Brain microvascular endothelial cell (primary cell): ENCODE measurements around the gene SEPHS1.
A peak's percentile ranks its signal among the peaks of the same experiment; 100 is the strongest.

Experiments
- DNase-seq: peaks from one replicate; pipeline ENCODE4 v3.0.0-alpha.2; 2020
- H3K27ac ChIP-seq: fragments of 250-450 bp; sonication (Bioruptor Pico); 2 replicates; pipeline ENCODE4 v1.5.1; 2020; ENCODE audit warnings: mild to moderate bottlenecking, moderate library complexity
- H3K27me3 ChIP-seq: fragments of 250-450 bp; sonication (Bioruptor Pico); replicated peaks from 2 replicates; pipeline ENCODE4 v1.5.1; 2020; ENCODE audit warnings: mild to moderate bottlenecking
- H3K36me3 ChIP-seq: fragments of 250-450 bp; sonication (Bioruptor Pico); replicated peaks from 2 replicates; pipeline ENCODE4 v1.5.1; 2020; ENCODE audit warnings: mild to moderate bottlenecking
- H3K4me3 ChIP-seq: 2 replicates; pipeline ENCODE4 v1.5.1; 2011; ENCODE audit warnings: low read depth, mild to moderate bottlenecking, control low read depth, low read length, moderate library complexity
- CTCF ChIP-seq: IDR thresholded peaks from 2 replicates; pipeline ENCODE4 v1.5.1; 2011; ENCODE audit warnings: low read depth, mild to moderate bottlenecking, moderate library complexity, low read length, control low read depth, inconsistent platforms; ENCODE audit errors: missing control alignments
- in situ Hi-C: cut with HindIII; loops from 2 replicates; pipeline ENCODE4 v1.10.0; 2017; ENCODE audit warnings: low sequenced_read_pairs, low pct_ligation_motif_present

Gene SEPHS1

DNA sequence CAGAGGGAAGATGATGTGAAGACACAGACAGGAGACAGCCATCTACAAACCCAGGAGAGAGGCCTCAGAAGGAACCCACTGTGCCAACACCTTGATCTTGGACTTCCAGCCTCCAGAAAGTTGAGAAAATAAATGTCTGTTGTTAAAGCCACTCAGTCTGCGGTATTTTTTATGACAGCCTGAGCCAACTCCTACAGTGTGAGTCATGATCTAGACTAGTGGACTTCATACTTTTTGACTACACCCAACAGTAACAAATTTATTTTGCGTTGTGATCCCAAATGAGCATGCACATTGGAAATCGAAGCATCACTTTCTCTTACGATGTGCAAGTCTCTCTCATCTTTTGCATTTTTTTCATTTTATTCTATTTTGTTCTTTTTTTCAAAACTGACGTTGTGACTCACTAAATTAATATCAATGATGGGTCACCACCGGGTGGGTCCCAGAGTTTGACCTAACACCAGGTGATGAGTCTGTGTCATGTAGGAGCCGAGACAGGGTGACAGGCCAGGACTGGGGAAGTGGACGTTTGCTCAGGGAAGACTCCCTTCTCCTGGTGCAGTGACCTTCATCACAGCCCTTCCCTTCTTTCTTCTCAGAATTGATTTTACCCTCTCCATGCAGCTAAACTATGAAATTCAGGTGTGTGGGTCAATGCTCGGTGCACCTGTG lies 77.1 kb downstream of the SEPHS1 start:
- in situ Hi-C loops = no loop called here
- H3K27me3 ChIP-seq = no peaks in the 10 kb centered on the region
- H3K36me3 ChIP-seq = no peaks in the 10 kb centered on the region
- TF ChIP-seq CTCF = no peak
- peak; percentile 23 for DNase-seq
- H3K4me3 ChIP-seq = no peak overlapping the region
- no peak overlapping the region for H3K27ac ChIP-seq

DNA sequence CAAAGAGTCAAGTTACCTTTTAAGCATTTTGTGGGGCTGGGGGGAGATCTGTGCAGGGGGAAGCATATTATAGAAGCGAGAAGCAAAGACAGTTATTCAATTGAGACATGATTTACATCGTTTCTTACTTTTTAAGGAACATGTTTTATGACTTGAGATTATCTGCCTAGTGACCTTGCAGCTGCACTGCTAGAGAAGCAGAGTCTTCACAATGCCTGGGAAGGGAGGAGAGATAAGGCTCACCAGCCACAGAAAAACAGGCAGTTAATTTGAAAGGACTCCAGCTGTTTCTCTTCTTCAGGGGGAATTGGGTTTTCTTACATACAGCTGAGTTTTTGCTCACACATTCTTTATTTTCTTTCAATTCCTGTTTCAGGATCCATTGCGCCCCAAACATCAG lies 79.3 kb downstream of the SEPHS1 start:
- in situ Hi-C loops = no loop called here
- no peak for DNase-seq
- no peak overlapping the region for H3K4me3 ChIP-seq
- no peak overlapping the region for H3K27ac ChIP-seq
- no peaks in the 10 kb centered on the region for H3K36me3 ChIP-seq
- no peaks in the 10 kb centered on the region for H3K27me3 ChIP-seq
- TF ChIP-seq CTCF = no peak

DNA sequence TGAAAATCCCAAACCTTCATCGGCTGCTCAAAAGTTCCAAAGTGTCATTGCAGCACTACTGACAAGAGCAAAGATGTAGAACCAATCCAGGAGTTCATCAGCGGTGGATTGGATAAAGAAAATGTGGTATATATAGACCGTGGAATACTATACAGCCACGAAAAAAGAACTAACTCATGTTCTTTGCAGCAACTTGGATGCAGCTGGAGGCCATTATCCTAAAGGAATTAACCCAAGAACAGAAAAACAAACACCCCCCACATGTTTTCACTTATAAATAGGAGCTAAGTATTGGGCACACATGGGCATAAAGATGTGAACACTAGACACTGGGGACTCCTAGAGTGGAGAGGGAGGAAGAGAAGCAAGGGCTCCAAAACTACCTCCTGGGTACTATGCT lies 79.8 kb downstream of the SEPHS1 start:
- no peak overlapping the region for H3K4me3 ChIP-seq
- no peak for DNase-seq
- TF ChIP-seq CTCF = no peak
- H3K36me3 ChIP-seq = no peaks in the 10 kb centered on the region
- no peak overlapping the region for H3K27ac ChIP-seq
- no peaks in the 10 kb centered on the region for H3K27me3 ChIP-seq
- in situ Hi-C loops = no loop called here
